UCSD-AML1 (cell line): Measurements from ENCODE around the gene OLIG2.

Source experiments
- DNase-seq: peaks from one replicate; lab custom pipeline; 2025; ENCODE audit not compliant: unreplicated experiment; lab: John Stamatoyannopoulos, UW

The OLIG2 gene

DNA sequence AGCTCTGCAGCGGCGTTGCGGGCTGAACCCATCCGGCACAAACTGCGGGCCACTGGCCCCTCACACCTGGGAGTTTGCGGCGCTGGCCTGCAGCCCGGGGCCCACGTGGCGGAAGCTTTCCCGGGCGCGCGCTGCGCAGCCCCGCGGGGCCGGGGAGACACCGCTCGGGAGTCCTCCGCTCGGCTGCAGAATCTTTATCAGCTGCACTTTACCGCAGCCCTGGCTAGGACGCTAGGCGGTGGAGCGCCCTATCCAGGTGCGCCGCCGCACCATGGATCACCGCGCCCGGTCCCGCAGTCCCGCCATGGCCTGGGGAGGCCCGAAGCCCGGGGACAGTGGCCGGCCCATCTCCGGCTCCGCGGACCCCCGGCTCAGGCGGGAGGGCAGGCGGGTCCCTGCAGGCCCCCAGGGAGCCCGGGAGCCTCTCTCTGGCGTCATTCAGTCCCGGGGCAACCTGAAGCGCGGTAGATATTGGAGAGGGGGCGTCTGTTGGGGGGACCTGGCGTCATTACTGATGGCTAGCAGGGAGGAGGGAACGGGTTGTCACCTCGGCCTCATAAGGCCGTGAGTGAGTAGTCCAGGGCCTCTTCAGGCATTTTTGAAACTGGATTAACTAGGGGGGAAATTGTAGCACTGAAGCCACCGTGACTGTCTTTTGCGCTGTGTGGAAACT is 5.7 kb upstream of the OLIG2 start:
- no peak for DNase-seq

- DNase-seq = no peak
Observed at GRCh38 chr21:33020558-33021100, 5.1 kb upstream of the OLIG2 start.

- DNase-seq = no peak
Observed at GRCh38 chr21:33021150-33021549, 4.6 kb upstream of the OLIG2 start.

DNA sequence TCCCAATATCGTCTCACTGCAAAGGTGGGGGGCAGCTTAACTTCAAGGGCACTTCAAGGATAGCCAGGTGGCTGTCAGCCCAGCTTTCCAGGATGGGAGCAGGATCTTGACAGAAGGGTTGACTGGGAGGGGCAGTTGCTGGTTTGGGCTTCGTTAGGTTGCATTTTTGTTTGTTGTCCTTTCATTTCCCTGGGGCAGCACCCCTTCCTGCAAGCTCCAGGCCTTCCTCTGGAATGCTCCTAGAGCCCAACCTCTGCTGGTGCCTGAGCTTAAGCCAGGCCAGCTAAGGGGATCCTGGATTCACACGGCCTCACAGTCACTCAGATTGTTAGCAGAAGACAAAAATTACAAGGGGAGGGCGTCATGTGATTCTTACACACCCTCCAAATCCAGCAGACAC is 4.1 kb upstream of the OLIG2 start:
- DNase-seq = no peak

- no peak for DNase-seq
Observed at GRCh38 chr21:33022489-33022827, 3.3 kb upstream of the OLIG2 start.

- no peak for DNase-seq
Observed at GRCh38 chr21:33022828-33023573, 2.7 kb upstream of the OLIG2 start.

- no peak for DNase-seq
Observed at GRCh38 chr21:33023574-33024200, 2.0 kb upstream of the OLIG2 start.

DNA sequence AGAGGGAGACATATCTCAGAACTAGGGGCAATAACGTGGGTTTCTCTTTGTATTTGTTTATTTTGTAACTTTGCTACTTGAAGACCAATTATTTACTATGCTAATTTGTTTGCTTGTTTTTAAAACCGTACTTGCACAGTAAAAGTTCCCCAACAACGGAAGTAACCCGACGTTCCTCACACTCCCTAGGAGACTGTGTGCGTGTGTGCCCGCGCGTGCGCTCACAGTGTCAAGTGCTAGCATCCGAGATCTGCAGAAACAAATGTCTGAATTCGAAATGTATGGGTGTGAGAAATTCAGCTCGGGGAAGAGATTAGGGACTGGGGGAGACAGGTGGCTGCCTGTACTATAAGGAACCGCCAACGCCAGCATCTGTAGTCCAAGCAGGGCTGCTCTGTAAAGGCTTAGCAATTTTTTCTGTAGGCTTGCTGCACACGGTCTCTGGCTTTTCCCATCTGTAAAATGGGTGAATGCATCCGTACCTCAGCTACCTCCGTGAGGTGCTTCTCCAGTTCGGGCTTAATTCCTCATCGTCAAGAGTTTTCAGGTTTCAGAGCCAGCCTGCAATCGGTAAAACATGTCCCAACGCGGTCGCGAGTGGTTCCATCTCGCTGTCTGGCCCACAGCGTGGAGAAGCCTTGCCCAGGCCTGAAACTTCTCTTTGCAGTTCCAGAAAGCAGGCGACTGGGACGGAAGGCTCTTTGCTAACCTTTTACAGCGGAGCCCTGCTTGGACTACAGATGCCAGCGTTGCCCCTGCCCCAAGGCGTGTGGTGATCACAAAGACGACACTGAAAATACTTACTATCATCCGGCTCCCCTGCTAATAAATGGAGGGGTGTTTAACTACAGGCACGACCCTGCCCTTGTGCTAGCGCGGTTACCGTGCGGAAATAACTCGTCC is 1.3 kb upstream of the OLIG2 start:
- DNase-seq = no peak

DNA sequence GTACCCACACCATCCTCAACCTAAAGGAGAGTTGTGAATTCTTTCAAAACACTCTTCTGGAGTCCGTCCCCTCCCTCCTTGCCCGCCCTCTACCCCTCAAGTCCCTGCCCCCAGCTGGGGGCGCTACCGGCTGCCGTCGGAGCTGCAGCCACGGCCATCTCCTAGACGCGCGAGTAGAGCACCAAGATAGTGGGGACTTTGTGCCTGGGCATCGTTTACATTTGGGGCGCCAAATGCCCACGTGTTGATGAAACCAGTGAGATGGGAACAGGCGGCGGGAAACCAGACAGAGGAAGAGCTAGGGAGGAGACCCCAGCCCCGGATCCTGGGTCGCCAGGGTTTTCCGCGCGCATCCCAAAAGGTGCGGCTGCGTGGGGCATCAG is 638 bp upstream of the OLIG2 start:
- DNase-seq = peak; percentile 41

DNA sequence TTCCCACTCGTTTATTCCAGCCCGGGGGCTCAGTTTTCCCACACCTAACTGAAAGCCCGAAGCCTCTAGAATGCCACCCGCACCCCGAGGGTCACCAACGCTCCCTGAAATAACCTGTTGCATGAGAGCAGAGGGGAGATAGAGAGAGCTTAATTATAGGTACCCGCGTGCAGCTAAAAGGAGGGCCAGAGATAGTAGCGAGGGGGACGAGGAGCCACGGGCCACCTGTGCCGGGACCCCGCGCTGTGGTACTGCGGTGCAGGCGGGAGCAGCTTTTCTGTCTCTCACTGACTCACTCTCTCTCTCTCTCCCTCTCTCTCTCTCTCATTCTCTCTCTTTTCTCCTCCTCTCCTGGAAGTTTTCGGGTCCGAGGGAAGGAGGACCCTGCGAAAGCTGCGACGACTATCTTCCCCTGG is 716 bp downstream of the OLIG2 start:
- no peak for DNase-seq

DNA sequence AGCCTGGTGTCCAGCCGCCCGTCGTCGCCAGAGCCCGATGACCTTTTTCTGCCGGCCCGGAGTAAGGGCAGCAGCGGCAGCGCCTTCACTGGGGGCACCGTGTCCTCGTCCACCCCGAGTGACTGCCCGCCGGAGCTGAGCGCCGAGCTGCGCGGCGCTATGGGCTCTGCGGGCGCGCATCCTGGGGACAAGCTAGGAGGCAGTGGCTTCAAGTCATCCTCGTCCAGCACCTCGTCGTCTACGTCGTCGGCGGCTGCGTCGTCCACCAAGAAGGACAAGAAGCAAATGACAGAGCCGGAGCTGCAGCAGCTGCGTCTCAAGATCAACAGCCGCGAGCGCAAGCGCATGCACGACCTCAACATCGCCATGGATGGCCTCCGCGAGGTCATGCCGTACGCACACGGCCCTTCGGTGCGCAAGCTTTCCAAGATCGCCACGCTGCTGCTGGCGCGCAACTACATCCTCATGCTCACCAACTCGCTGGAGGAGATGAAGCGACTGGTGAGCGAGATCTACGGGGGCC is 1.2 kb downstream of the OLIG2 start:
- no peak for DNase-seq

GRCh38 chr21:33027401-33028286 is 1.9 kb downstream of the OLIG2 start:
- DNase-seq = no peak

GRCh38 chr21:33028287-33028670 is 2.5 kb downstream of the OLIG2 start:
- DNase-seq = no peak

- DNase-seq = no peak
Observed at GRCh38 chr21:33028773-33029384, 3.1 kb downstream of the OLIG2 start.

GRCh38 chr21:33029385-33029921 is 3.7 kb downstream of the OLIG2 start:
- no peak for DNase-seq

DNA sequence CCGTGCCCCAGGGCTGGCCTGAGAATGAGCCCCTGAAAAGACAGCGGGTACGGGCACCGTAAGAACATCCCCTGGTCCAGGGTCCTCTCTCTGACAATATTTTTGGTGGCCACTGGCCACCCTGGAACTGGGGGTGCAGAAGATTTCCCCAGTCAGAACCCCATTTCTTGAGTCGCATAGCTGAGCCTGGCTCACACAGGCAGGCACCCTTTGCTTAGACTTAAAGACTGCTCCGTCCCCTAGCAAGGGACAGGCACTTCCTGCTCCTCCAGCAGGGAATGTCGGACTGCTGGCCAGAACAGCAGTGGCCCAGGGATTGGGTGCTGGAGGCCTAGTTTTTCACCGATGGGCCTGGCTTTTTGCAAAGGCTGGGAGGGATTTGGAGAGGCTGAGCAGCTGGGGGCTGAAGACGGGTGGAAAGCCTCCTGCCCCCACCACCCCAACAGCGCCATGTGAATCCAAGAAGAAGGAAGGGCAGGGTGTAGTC is 4.3 kb downstream of the OLIG2 start:
- DNase-seq = no peak

DNA sequence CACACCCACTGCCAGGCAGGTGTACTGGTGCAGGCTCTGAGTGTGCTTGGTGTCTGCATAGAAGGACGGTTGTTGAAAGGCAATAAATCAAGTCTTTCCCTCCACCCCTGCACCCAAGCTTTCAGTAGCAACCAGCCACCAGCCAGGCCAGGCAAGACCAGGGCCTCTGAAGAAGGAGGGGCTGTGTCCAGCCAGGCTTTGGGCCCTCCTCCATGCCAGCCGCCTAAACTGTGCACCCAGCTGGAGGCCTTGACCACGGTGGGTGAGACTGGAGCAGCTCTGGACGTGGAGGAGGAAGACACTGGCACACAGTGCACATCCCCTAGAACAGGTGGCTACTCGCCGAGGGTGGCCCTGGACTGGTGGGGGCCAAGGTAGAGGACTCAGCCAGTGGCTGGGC is 4.9 kb downstream of the OLIG2 start:
- DNase-seq = no peak

- DNase-seq = no peak
Observed at GRCh38 chr21:33031152-33031911, 5.6 kb downstream of the OLIG2 start.
